ENCODE data around the gene GCNT4.
"Not testable (repeated sequence)": the region's sequence is repeated elsewhere in the genome, so short reads cannot be mapped to it uniquely, and the experiment has no call there.

GCNT4 gene, protein sequence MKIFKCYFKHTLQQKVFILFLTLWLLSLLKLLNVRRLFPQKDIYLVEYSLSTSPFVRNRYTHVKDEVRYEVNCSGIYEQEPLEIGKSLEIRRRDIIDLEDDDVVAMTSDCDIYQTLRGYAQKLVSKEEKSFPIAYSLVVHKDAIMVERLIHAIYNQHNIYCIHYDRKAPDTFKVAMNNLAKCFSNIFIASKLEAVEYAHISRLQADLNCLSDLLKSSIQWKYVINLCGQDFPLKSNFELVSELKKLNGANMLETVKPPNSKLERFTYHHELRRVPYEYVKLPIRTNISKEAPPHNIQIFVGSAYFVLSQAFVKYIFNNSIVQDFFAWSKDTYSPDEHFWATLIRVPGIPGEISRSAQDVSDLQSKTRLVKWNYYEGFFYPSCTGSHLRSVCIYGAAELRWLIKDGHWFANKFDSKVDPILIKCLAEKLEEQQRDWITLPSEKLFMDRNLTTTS

DNA sequence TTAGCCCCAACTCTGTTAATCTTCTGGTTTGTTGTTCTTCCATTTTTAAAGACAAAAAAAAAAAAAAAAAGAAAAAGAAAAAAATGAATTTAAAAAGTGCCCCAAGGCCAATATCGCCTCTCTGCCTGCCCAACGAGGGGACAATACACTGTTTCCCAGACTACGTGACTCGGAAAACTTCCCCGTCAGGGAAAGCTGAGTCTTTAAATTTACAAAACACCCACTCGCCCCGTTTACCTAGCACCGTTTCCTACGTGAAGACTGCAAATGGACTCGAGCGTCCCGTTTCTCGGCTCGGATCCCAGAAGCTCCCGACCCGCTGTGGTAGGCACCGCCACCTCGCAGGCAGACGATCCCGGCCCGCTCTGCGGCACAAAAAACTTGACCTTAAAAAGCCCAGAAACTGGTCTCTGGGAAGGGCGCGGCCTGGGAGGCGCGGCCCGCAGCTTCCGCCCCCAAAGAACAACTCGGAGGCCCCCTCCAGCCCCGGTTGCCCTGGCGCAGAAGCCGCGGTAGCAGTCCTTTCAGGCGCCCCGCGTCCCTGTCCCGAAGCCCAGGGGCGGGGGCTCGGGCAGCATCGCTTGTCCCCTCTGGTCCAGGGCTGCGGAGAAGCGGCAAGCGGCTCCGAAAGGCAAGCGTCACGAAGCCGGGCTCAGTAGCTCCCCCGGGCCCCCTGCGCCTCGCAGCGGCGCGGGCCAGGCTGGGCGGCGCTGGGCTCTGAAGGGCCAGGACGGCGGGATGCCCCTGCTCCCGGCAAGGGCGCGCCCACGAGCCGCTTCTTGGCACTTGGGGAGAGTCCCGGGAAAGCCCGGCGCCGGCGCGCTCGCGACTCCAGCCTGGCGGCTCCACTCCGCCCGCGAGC lies at the start of gene GCNT4:
GCNT4 (minus strand) TSS at position 367 of the 862 bp plus-strand sequence. CDS start 22,521 bp downstream, outside the sequence.
- peak; percentile 48 for DNase-seq

GRCh38 chr5:75095956-75096355 lies 43.6 kb upstream of the GCNT4 start:
- not testable (repeated sequence) for DNase-seq

GRCh38 chr5:75091597-75091996 lies 39.2 kb upstream of the GCNT4 start:
- no peak for DNase-seq

- no peak for DNase-seq
Measured at GRCh38 chr5:75089662-75090061, 37.3 kb upstream of the GCNT4 start.

GRCh38 chr5:75089137-75089536 lies 36.8 kb upstream of the GCNT4 start:
- DNase-seq, result no peak

- DNase-seq, result no peak
Measured at GRCh38 chr5:75088648-75089047, 36.3 kb upstream of the GCNT4 start.

DNA sequence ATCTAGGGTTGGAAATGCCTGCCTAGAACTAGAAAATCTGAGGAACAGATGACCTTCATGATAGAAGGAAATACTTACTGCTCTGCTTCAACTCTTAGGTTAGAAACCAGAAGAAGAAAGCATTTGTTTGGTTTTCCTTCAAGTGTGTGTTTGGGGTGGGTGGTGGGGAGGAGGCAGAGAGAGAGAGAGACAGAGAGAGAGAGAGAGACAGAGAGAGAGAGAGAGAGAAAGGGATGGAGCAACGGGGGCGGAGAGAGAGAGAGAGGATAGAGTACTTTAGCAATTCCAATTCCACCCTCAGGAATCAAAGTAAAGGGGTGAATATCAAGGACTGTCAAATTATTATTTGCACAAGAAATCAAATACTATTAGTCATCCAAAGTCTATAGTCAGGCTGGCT lies 29.2 kb upstream of the GCNT4 start:
- DNase-seq, result no peak

- DNase-seq, result not testable (repeated sequence)
Measured at GRCh38 chr5:75079346-75079745, 27.0 kb upstream of the GCNT4 start.

DNA sequence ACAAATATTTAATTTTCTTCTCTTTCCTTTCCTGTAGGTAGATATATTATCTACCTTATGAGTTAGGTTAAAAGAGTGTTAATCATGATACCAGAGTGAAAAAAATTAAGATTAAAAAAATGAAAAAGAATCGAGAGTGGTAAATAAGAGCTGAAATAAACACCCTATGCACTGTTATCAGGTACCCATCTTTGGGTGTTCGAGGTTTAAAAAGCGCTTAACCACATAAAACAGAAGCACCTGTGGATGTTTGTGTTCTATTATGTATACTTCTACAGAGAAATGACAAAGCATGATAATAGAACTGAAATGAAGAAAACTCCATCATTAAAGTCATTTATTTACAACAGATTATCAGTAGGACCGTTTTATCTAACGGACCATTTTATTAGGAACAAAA lies 25.7 kb upstream of the GCNT4 start:
- DNase-seq, result no peak

DNA sequence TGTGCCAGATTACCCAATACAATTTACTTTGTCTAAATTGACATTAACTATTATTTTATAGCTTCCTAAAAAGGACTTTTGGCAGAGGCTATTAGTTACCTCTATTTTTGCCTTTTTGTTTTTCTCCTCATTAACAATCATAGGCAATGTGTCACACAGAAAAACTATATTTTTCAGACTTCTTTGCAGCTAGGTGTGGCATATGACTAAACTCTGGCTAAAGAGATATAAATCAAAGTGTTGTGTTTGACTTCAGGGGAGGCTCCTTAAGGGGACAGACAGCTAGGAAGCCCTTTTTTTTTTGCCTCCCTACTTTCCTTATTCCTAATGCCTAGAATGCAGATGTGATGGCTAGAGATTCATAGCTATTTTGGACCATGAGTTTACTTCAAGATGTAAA lies 19.7 kb upstream of the GCNT4 start:
- DNase-seq, result no peak

DNA sequence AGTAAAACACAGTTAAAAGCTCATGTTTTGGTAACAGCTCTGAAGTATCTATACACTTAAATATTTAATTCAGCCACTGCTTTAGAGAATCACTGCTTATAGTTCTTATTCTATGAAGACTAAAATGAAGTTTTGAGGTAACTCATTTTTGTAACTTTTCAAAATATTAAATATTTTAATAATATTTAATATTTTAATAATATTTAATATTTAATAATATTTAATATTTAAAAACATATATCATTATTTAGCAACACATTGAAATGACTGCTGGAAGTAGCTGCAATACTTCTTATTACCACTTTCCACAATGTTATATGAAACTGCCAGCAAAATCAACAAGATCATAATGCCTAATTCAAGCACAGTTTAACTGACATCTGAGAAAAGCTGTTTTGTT lies 18.7 kb upstream of the GCNT4 start:
- no peak for DNase-seq

DNA sequence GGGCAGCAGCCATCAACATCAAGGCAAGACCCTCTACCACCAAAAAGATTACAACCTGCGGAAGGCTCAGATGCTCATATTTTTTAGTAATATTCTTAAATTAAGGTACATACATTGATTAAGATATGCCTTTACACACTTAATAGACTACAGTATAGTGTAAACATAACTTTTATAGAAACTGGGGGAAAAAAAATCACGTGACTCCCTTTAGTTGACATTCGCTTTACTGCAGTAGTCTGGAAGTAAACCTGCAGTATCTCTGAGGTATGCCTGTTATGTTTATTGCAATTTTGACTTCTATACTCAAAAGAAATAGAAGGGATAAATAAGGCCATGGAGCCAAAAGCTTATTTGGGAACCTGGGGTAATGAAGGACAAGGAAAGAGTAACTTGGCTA lies 15.1 kb upstream of the GCNT4 start:
- DNase-seq, result no peak

- DNase-seq, result no peak
Measured at GRCh38 chr5:75062925-75063531, 10.7 kb upstream of the GCNT4 start.

GRCh38 chr5:75059912-75060545 lies 7.7 kb upstream of the GCNT4 start:
- DNase-seq, result no peak

- no peak for DNase-seq
Measured at GRCh38 chr5:75058986-75059535, 6.7 kb upstream of the GCNT4 start.

- no peak for DNase-seq
Measured at GRCh38 chr5:75057561-75057960, 5.2 kb upstream of the GCNT4 start.

GRCh38 chr5:75055727-75056144 lies 3.4 kb upstream of the GCNT4 start:
- no peak for DNase-seq

- DNase-seq, result peak; percentile 50
Measured at GRCh38 chr5:75054134-75054930, 2.0 kb upstream of the GCNT4 start.

- DNase-seq, result peak; percentile 56
Measured at GRCh38 chr5:75053304-75054133, 1.2 kb upstream of the GCNT4 start.

DNA sequence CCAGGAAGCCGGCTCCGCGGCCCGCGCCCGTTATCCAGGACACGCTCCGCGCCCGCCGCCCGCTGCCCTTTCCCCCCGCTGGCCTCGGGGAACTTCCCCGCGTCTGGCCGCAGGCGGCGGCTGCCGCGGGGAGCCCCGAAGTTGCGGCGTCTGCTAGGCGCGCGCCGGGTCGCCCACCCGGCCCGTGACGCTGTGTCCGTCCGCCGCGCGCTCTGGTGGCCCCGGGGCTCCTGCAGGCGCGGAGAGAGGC lies 621 bp upstream of the GCNT4 start:
- DNase-seq, result no peak

DNA sequence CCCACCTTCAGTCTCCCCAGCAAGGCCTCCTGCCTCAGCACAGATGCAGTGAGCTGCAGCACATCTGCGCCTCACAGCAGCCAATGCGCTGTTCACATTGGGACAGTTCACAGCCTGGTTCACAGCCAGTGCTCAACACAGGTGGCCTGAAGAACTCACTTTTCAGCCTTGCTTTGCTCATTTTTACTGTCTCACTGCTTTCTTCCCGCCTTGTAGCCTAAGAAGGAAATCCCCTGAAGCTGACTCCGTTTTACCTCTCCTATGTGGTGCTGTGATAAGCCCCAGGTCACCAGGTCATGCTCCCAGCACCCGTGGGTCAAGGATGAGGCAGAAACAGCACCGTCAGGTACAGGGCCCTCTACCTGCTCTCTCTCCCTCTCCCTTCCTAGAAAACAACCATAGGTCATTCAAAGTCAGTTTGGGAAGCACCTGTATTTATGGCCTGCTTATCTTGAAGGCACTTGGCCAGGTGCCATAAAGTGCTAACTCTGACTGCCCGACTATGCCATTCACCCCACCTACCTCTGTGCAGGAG lies 1.1 kb downstream of the GCNT4 start:
- peak; percentile 12 for DNase-seq
